Kidney epithelial cell (primary cell): ENCODE measurements around the gene DHRS3. TPM values are rescaled to one million over a fixed set of nuclear protein-coding genes. Genes with fewer than 3 reads are reported as not detected.

ENCODE experiments used
- DNase-seq: peaks from one replicate; pipeline ENCODE4 v3.0.0-alpha.2; 2010; ENCODE audit warnings: low read depth
- H3K27me3 ChIP-seq: 2 replicates; pipeline ENCODE4 v1.6.0; 2011; ENCODE audit warnings: low read length; ENCODE audit not compliant: control insufficient read depth, insufficient read depth
- H3K36me3 ChIP-seq: 2 replicates; pipeline ENCODE4 v1.5.1; 2011; ENCODE audit warnings: low read length; ENCODE audit not compliant: control insufficient read depth, insufficient read depth
- H3K4me3 ChIP-seq: 2 replicates; pipeline ENCODE4 v1.5.1; 2011; ENCODE audit warnings: low read depth, mild to moderate bottlenecking, control low read depth, low read length
- total RNA-seq: library from RNA; depleted of rRNA; stranded (reverse); fragments of >200 nt; gene quantifications from 2 replicates; pipeline ENCODE4 v1.2.3, GENCODE V29; 2015
- TF ChIP-seq, protein P1 (sequence below): IDR thresholded peaks from 2 replicates; pipeline ENCODE4 v1.5.1; 2011; ENCODE audit warnings: mild to moderate bottlenecking, moderate library complexity, low read length, control low read depth, inconsistent platforms; ENCODE audit not compliant: insufficient read depth, poor library complexity, severe bottlenecking

DHRS3 gene
- total RNA-seq, 1 donor from 2014 or later = 37.4 TPM

DNA sequence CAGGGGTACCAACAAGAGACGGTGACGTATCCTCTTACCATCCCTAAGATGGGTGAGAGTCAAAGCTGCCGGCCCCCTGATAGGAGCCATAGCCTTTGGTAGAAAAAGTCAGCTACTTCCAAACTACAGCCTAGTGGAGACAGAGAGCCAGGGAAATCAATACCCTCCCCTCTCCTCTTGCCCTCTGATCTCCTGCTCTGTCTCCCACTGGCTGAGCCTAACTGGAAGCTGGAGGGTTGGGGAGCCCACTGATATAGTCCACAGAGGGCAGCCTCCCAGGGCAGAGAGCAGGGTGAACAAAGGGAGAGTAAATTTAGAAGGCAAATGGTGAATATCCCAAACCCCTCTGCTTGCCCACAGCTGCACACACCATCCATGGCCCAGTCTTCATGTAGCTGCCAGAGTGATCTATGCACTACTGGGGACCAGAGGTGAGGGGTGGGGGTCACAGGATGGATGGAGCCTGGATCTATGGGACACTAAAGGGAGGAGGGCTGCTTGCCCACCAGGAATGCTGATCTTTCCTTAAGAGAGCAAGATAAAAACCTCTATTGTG is 80.0 kb downstream of the DHRS3 start:
- TF ChIP-seq, protein P1, sequence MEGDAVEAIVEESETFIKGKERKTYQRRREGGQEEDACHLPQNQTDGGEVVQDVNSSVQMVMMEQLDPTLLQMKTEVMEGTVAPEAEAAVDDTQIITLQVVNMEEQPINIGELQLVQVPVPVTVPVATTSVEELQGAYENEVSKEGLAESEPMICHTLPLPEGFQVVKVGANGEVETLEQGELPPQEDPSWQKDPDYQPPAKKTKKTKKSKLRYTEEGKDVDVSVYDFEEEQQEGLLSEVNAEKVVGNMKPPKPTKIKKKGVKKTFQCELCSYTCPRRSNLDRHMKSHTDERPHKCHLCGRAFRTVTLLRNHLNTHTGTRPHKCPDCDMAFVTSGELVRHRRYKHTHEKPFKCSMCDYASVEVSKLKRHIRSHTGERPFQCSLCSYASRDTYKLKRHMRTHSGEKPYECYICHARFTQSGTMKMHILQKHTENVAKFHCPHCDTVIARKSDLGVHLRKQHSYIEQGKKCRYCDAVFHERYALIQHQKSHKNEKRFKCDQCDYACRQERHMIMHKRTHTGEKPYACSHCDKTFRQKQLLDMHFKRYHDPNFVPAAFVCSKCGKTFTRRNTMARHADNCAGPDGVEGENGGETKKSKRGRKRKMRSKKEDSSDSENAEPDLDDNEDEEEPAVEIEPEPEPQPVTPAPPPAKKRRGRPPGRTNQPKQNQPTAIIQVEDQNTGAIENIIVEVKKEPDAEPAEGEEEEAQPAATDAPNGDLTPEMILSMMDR = no peak
- Histone ChIP-seq H3K27me3 (no peaks in the 10 kb centered on the region), H3K4me3 (no peak overlapping the region), H3K36me3 (peaks cover 1% of the 10 kb centered on the region)
- DNase-seq = no peak

DNA sequence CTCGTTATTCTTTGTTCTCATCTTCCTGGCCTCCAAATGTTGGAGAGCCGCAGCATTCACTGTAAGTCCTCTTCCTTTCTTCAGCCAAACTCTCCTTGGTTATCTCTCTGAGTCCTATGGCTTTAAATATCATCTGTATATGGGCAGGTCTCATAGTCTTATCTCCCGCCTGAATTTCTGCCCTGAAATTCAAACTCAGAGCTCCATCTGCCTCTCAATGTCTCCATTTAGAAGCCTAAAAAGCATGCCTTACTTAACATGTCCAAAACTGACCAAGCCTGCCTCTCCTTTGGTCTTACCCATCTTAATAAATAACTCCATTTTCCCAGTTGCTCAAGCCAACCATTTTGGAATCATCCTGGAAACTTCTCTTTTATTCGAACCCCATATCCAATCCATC is 80.7 kb downstream of the DHRS3 start:
- H3K4me3 ChIP-seq = no peak overlapping the region
- TF ChIP-seq, protein P1 = no peak
- no peaks in the 10 kb centered on the region for H3K27me3 ChIP-seq
- peaks cover 1% of the 10 kb centered on the region for H3K36me3 ChIP-seq
- no peak for DNase-seq

DNA sequence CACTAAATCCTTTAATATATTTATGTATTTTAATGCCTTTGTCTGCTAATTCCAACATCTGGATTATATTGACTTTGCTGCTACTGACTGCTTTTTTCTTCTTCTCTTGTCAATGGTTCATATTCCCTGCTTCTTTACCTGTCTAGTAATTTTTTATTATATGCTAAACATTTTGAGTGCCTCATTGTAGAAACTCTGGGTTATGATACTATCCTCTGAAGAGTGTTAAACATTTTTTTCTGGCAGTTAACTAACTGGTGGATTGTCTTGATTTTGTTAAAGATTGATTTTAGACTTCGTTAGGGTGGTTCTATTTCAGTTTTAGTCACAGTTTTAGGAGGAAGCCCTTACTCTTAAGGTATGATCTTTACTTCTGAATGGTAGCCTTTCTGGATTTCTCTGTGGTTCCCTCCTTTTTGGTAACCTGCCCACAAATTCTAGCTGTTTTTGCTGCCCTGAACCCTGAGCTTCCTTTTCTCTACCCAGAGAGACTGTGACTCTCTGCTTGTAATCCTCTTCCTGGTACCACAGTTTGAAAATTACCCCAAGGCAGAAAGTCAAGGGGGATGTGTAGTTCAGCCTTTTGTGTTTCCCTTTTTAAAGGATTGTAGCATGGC is 81.9 kb downstream of the DHRS3 start:
- TF ChIP-seq, protein P1 = no peak
- Histone ChIP-seq H3K36me3 (peaks cover 1% of the 10 kb centered on the region), H3K27me3 (no peaks in the 10 kb centered on the region), H3K4me3 (no peak overlapping the region)
- no peak for DNase-seq

DNA sequence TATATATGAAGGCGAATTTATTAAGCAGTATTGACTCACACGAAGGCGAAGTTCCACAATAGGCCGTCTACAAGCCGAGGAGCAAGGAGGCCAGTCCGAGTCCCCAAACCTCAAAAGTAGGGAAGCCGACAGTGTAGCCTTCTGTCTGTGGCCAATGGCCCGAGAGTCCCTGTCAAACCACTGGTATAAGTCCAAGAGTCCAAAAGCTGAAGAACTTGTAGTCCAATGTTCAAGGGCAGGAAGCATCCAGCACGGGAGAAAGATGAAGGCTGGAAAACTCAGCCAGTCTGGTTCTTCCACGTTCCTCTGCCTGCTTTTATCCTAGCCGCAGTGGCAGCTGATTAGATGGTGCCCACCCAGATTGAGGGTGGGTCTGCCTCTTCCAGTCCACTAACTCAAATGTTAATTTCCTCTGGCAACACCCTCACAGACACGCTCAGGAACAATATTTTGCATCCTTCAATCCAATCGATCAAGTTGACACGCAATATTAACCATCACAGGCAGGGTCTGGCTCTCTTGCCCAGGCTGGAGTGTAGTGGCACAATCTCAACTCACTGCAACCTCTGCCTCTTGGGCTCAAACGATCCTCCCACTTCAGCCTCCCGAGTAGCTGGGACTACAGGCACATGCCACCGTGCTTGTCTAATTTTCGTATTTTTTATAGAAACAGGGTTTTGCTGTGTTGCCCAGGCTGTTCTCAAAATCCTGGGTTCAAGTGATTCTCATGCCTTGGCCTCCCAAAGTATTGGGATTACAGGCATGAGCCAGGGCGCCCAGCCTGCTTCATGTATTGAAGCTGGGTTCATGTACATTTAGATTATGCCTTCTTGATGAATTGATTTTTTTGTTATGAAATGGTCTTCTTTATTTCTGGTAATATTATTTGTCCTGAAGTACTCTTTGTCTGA is 85.3 kb downstream of the DHRS3 start:
- H3K4me3 ChIP-seq = no peak overlapping the region
- H3K36me3 ChIP-seq = no peaks in the 10 kb centered on the region
- TF ChIP-seq, protein P1 = no peak
- no peak for DNase-seq
- no peaks in the 10 kb centered on the region for H3K27me3 ChIP-seq

DNA sequence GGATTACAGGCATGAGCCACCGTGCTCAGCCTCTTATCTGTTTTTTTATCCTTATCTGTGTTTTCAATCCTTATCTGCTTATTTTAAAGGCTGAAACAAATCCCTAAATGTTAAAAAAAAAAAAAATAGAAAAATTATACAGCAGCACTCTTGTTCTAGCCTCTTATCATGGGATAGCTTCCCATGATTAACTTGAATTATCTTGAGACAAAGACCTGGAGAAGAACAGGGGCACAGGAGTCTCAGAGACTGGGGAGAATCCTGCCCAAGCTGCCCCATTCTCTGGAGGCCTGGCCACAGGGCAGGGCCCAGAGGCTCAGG is 86.9 kb downstream of the DHRS3 start:
- Histone ChIP-seq H3K4me3 (no peak overlapping the region), H3K36me3 (no peaks in the 10 kb centered on the region), H3K27me3 (no peaks in the 10 kb centered on the region)
- no peak for DNase-seq
- TF ChIP-seq, protein P1 = no peak
